Measurements from ENCODE around the gene DCUN1D4.

Gene DCUN1D4

GRCh38 chr4:51842554-51843308 is at the start of gene DCUN1D4:
Gene DCUN1D4 (plus strand): TSS chr4:51843153. CDS start chr4:51843243, 90 bp downstream.
- DNase-seq (ENCODE audit: low read depth), result peak; percentile 98

- DNase-seq (ENCODE audit: low read depth), result no peak
Observed at GRCh38 chr4:51820443-51821234, 22.3 kb upstream of the DCUN1D4 start.

GRCh38 chr4:51825341-51825740 is 17.6 kb upstream of the DCUN1D4 start:
- DNase-seq (ENCODE audit: low read depth), result no peak

GRCh38 chr4:51830156-51830720 is 12.7 kb upstream of the DCUN1D4 start:
- DNase-seq (ENCODE audit: low read depth), result no peak

GRCh38 chr4:51831133-51831532 is 11.8 kb upstream of the DCUN1D4 start:
- peak; percentile 43 for DNase-seq (ENCODE audit: low read depth)

GRCh38 chr4:51833236-51833635 is 9.7 kb upstream of the DCUN1D4 start:
- DNase-seq (ENCODE audit: low read depth), result no peak

GRCh38 chr4:51835079-51835478 is 7.9 kb upstream of the DCUN1D4 start:
- no peak for DNase-seq (ENCODE audit: low read depth)

GRCh38 chr4:51835855-51836254 is 7.1 kb upstream of the DCUN1D4 start:
- DNase-seq (ENCODE audit: low read depth), result no peak

GRCh38 chr4:51836549-51836948 is 6.4 kb upstream of the DCUN1D4 start:
- no peak for DNase-seq (ENCODE audit: low read depth)

- DNase-seq (ENCODE audit: low read depth), result no peak
Observed at GRCh38 chr4:51840781-51841180, 2.2 kb upstream of the DCUN1D4 start.

- DNase-seq (ENCODE audit: low read depth), result no peak
Observed at GRCh38 chr4:51842167-51842553, 793 bp upstream of the DCUN1D4 start.

GRCh38 chr4:51843309-51844152 is 578 bp downstream of the DCUN1D4 start:
- peak; percentile 54 for DNase-seq (ENCODE audit: low read depth)

- peak; percentile 70 for DNase-seq (ENCODE audit: low read depth)
Observed at GRCh38 chr4:51844153-51845054, 1.5 kb downstream of the DCUN1D4 start.

GRCh38 chr4:51845055-51845426 is 2.1 kb downstream of the DCUN1D4 start:
- no peak for DNase-seq (ENCODE audit: low read depth)

GRCh38 chr4:51845711-51846110 is 2.8 kb downstream of the DCUN1D4 start:
- DNase-seq (ENCODE audit: low read depth), result no peak

- DNase-seq (ENCODE audit: low read depth), result no peak
Observed at GRCh38 chr4:51849430-51849829, 6.5 kb downstream of the DCUN1D4 start.

GRCh38 chr4:51850294-51850693 is 7.3 kb downstream of the DCUN1D4 start:
- no peak for DNase-seq (ENCODE audit: low read depth)

GRCh38 chr4:51851090-51851936 is 8.4 kb downstream of the DCUN1D4 start:
- DNase-seq (ENCODE audit: low read depth), result no peak

GRCh38 chr4:51851937-51852290 is 9.0 kb downstream of the DCUN1D4 start:
- DNase-seq (ENCODE audit: low read depth), result no peak

- DNase-seq (ENCODE audit: low read depth), result no peak
Observed at GRCh38 chr4:51853027-51853682, 10.2 kb downstream of the DCUN1D4 start.

Measured in activated T-helper 9 cell treated with anti-CD3 and anti-CD28 coated beads, Interleukin-2, amount 50 U/mL, for 16 hours (primary cell).